T-helper 1 cell (primary cell): ENCODE results near the gene SNAI1.

Experiments used
- DNase-seq, 5 donors: peaks; one replicate each; pipeline ENCODE4 v3.0.0-alpha.2; 2012 to 2020

The SNAI1 gene

DNA sequence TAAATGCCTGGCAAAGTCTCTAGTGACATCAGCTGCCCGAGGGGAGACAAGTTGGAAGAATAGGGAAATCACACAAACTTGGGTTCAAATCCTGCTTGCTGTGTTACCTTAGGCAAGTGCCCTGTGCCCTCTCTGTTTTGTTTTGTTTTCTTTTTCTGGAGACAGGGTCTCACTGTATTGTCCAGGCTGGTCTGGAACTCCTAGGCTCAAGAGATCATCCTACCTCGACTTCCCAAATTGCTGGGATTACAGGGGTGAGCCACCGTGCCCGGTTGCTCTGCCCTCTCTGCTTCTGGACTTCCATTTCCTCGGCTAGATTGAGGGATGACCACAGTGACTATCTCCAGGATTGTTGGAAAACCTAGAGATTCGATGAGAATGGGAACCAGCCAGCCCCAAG is 55.4 kb downstream of the SNAI1 start:
- DNase-seq, result no peak
